HG03558 (cell line): ENCODE data around the gene FOXN3.
"Not testable (repeated sequence)": the region's sequence is repeated elsewhere in the genome, so short reads cannot be mapped to it uniquely, and the experiment has no call there.

Experiments used
- ATAC-seq: cut with Tn5 transposase; IDR thresholded peaks from one replicate; pipeline ENCODE4 v1.9.1; 2021; ENCODE audit warnings: moderate number of reproducible peaks; ENCODE audit not compliant: unreplicated experiment; ENCODE audit errors: extremely low read depth

Gene FOXN3

DNA sequence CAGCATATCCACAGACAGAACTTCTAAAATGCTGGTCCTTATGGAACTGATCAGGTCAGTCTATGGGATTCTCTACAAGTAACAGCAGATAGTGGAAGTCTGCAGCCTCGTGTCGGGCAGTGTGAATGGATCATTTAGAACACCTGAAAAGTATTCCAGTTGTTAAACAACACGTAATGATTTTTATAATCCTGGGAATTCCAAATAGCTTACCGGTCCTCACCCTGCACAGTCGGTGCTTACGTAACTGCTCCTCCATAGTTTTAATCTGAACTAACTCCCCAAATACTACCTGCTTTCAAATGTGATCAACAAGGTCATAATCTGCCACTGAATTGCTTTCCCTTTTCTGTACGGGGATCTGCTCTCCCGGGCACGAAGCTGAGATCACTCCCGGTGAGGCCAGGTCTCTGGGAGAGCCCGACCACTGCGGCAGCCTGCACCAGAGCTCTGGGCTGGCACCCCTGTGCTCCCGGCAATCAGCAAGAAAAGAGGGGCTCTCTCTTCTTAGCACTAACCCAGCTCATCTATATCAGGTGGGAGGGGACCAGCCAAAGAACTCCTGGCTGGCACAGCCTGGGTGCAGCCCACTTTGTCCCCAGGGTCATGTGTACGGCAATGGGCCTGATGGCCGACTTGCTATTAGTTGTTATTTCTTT lies 157.0 kb downstream of the FOXN3 start:
- no peak for ATAC-seq

DNA sequence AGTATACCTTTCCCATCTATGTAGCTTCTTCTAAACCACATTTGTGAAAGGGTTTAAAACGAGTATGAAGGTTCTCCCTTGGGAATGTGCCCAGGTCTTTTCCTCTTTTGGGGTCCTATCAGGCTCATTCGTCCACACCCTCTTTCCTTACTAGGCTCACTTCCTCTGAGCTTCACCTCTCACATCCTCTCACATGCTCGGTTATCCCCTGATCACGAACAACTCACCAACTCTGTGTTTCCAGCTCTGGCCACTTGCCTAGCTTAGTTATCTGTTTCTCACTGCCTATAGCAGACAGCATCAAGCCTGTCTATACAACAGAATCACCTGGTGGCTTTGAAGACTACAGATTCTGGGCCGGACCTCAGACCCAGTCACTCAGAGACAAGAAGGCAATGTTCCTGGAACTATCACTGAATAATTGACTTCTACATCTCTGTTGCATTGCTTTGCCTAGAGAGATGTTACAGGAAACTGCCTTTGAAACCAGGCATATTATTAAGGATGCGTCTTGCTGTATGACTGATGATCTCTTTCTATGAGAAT lies 158.2 kb downstream of the FOXN3 start:
- ATAC-seq: no peak

DNA sequence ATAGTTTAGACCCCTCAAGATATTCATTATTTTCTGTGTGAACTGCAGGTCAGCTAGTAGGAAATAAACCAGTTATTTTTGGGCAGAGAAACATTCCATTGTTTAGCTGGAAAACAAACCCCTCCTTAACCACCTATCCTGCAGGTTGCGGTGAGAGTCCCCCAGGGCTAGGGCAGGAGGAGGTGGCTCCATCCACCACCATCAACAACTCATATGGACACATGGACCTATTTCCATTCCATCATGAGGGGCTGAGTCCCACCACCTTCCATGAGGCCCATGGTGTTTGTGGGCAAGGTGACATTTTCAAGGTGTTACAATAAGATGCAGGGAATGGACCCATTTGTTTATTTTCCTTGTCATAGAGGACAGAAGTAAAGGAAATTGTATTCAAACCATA lies 160.1 kb downstream of the FOXN3 start:
- no peak for ATAC-seq

DNA sequence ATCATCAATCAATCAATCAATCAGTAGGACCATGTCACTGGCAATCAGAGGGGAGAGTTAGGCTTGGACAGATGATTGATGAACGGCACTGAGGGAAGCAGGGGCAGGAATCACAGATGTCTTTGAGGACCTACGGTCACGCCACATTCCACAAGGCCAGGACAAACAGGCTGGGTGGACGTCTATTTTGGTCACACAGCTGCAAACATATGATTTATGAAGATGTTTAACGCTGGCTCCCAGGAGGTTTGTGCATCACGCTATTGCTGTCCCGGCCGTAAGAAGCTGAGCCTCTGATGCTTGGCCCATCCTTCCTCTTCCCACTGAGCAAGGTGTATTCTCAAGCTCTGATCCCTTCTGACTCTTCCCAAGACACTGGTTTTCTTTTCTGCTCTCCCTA lies 160.8 kb downstream of the FOXN3 start:
- no peak for ATAC-seq

GRCh38 chr14:89255852-89256251 lies 161.2 kb downstream of the FOXN3 start:
- ATAC-seq: no peak

DNA sequence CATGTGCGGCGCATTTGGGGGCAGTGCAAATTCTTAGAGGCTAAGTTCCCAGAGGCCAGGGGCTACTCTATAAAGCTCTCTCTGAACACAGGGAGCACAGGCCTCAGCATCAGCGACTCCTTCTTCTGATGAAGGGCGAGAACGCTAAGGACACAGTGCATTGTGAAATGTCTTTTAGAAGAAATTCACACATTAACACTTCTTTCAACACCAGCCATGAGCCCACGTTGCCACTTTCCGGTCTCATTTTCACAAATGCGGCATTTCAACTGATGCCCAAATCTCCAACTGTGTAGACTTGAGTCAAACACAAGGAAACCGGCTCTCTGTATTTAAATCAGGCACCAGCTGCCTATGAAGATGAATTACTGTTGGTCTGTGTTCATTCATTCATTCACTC lies 162.0 kb downstream of the FOXN3 start:
- no peak for ATAC-seq

DNA sequence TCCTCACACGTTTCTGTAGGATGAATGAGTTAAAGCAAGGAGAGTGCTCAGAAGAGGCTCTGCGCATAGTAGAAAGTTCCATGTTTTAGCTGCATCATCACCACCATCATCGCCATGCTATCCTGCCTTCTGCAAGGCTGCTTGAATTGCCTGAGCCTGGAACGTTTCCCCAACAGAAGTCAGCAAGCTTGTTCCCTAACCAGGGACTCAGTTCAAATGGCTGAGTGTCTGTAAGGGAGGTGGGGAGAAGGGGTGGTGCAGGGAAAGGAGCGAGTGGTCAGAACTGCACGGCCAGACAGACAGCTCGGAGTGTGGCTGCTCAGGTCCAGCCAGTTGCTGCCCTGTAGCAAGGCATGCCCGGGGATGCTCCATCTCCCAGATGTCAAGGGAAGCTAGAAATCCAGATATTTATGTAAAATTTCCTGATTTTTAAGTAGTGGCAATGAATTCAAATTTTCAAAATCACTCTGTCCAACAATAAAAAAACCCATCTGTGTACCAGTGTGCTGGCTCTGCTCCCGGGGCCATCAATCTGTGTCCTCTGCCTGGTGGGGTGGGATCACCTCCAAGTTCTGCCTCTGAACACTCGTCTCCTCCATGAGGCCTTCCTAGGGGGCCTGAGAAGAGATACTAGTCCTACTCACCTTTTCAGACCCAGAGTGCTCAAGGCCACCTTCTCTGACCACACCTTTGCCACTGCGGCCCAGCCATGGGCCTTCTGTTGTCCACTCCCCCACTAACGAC lies 162.7 kb downstream of the FOXN3 start:
- no peak for ATAC-seq

GRCh38 chr14:89252887-89253532 lies 164.0 kb downstream of the FOXN3 start:
- no peak for ATAC-seq

DNA sequence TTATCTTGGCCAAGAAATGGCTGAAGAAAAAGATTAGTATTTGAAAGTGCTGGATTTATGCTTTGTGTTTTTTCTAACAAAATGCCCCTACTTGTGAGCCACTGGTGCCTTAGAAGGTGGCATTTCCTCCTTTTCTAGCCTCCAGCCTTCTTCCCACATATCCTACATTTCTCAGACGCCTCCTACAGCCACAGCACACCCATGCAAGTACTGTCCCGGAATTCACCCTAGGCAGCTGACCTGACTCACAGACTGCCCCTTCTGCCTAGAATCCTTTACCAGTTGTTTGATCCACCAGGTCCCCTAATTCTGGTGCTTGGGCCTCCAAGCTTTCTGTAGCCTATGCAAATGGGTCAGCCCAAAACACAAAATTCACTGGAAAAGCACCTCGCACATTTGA lies 166.0 kb downstream of the FOXN3 start:
- no peak for ATAC-seq

DNA sequence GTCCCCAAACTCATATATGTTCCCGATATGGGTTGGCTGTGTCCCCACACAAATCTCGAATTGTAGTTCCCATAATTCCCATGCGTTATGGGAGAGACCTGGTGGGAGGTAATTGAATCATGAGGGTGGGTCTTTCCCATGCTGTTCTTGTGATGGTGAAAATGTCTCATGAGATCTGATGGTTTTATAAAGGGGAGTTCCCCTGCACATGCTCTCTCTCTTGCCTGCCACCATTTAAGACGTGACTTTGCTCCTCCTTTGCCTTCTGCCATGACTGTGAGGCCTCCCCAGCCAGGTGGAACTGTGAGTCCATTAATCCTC lies 166.4 kb downstream of the FOXN3 start:
- not testable (repeated sequence) for ATAC-seq

GRCh38 chr14:89249972-89250654 lies 166.9 kb downstream of the FOXN3 start:
- no peak for ATAC-seq

GRCh38 chr14:89249065-89249695 lies 167.9 kb downstream of the FOXN3 start:
- no peak for ATAC-seq

DNA sequence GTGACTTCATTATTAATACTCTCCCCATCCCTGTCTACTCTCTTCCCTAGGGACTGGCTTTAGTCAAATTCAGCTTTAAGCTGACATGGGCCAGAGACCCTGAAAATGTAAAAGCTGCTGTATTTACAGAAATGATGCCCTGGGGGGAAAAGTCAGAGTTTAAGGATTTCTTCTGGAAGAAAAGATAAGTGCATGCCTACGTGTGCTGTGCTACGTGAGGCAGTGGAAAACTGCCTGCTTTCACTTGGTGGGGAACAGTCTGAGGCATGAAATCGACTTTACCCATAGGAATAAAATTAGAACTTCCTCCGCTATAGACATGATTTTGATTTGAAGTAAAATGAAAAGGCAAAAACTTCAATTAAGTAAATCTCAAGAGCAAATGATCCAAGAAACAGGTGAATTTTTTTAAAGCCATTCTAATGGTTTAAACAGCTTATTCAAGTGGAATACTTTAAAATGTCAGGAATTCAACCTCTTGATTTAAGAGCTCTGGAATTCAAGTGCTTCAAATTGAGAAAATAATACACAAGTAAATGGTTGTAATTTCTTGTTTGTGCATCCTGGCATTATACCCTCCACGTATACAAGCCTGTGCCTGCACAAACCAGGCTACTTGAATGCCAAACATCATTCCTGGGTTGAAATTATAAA lies 168.5 kb downstream of the FOXN3 start:
- no peak for ATAC-seq

DNA sequence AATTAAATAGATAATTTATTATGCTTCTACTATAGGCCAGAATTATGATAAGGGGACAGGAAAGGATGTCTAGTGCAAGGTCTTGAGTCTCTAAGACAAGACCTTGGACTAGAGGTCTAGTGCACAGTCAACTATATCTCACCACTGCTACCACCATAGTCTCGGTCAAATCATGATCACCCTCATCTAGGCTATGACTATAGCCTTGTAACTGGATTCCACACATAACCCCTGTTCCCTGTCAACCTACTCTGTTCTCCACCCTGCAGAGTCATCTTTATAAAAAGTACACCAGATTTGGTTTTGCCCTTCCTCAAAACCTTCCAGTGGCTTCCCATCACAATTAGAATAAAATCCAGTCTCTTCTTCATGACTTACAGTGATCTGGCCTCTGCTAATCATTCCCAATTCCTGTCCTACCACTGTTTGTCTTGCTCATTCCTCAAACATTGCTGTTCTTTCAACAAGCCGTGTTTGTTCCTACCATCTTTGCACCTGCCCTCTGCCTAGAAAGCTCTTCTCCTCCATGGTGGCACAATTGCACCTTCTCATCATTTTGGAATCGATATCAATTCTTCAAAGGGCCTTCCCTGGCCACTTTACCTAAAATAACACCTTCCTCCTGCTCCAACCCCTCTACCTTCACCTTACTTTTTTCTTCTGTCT lies 169.4 kb downstream of the FOXN3 start:
- ATAC-seq: no peak

- no peak for ATAC-seq
Observed at GRCh38 chr14:89246290-89246689, 170.7 kb downstream of the FOXN3 start.

DNA sequence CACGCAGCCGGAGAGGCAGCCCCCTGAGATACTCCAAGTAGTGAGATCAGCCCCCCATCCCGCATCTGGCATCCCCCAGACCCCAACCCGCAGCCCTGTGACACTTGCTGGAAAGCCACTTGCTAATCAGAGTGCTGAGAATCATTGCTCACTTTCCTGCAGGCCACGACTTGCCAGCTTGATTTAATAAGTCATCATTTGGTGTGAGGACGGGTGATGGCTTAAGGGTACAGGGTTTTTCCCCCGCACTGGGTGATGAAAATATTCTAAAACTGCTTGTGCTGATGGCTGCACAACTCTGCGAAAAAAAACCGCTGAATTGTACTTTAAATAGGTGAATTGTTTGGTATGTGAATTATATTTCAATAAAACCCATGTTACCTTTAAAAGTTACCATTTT lies 171.2 kb downstream of the FOXN3 start:
- ATAC-seq: no peak

- no peak for ATAC-seq
Observed at GRCh38 chr14:89244720-89245119, 172.3 kb downstream of the FOXN3 start.

DNA sequence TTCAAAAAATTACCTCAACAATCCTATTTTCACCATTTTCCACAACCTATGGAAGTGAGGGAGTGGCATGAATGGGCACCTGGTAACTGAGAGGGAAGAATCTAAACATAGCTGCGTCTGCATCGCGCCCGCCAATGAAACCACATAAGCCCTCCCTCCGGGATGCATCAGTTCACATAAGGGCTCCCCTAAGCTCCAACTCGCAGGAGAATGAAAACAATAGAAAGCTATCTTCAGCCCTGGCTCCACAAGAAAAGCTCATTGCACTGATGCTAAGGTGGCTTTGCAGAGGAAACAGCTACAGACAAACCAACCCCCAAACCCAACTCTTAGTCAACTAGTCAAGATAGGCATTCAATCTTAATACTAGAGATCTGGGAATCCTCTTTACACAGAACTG lies 173.3 kb downstream of the FOXN3 start:
- ATAC-seq: no peak

DNA sequence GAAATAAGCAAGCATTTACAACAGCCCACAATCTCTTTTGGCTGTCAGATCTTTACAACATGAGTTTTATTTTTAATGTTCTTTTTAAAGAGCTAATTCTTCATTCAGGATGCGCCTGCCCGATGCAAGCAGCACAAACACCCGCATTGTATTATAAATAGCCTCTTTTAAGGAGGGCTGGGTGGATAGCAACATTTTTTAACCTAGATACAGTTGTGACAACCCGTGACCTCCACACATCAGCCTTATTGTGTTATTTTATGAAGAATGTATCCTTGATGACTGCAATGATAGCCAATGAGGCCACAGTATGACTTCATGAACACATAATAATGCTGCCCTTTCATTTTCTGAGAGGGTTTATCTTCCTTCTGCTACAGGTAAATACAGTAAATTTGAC lies 173.7 kb downstream of the FOXN3 start:
- no peak for ATAC-seq
